Activated T-helper 1 cell treated with anti-CD3 and anti-CD28 coated beads, Interleukin-12 subunit alpha, Interleukin-12 subunit beta, Interleukin-2, Interleukin-4 antibody, amounts not matched to agents 30 ng/mL and 10 ng/mL and 1 ng/mL, durations not matched to agents 14 hours and 24 hours and 36 hours (primary cell): ENCODE data around the gene AGO3. TPM values are rescaled to one million over a fixed set of nuclear protein-coding genes. Genes with fewer than 3 reads are reported as not detected.

Source experiments
- DNase-seq: peaks from one replicate; pipeline ENCODE4 v3.0.0; 2021; ENCODE audit warnings: low spot score
- H3K27ac Mint-ChIP-seq: one replicate; pipeline ENCODE4 v1.8.0; 2021; ENCODE audit warnings: mild to moderate bottlenecking, mixed read lengths
- H3K27me3 Mint-ChIP-seq: one replicate; pipeline ENCODE4 v1.8.0; 2022; ENCODE audit warnings: mild to moderate bottlenecking, moderate library complexity, mixed read lengths; ENCODE audit not compliant: insufficient read depth
- H3K36me3 Mint-ChIP-seq: one replicate; pipeline ENCODE4 v1.8.0; 2021; ENCODE audit warnings: low read depth, mixed read lengths
- H3K4me1 Mint-ChIP-seq: one replicate; pipeline ENCODE4 v1.8.0; 2021; ENCODE audit warnings: low read depth, mixed read lengths
- H3K4me3 Mint-ChIP-seq: one replicate; pipeline ENCODE4 v1.8.0; 2021; ENCODE audit warnings: mild to moderate bottlenecking, moderate library complexity, mixed read lengths
- H3K9me3 Mint-ChIP-seq: one replicate; pipeline ENCODE4 v1.8.0; 2021; ENCODE audit warnings: mixed read lengths
- intact Hi-C: fragments of 100-400 bp; cut with micrococcal nuclease; formaldehyde crosslinking; loops from one replicate; pipeline ENCODE4 v1.15.1; 2024
- total RNA-seq: library from RNA; stranded (reverse); gene quantifications from 2 replicates; pipeline ENCODE4 v1.2.3, GENCODE V29; 2022

Gene AGO3
- total RNA-seq, 1 donor from 2014 or later, result 33.6 TPM

GRCh38 chr1:35893051-35893879 is 37.6 kb upstream of the AGO3 start:
- Mint-ChIP-seq H3K27ac (no peak overlapping the region), H3K27me3 (no peaks in the 10 kb centered on the region), H3K36me3 (peaks cover 27% of the 10 kb centered on the region)

DNA sequence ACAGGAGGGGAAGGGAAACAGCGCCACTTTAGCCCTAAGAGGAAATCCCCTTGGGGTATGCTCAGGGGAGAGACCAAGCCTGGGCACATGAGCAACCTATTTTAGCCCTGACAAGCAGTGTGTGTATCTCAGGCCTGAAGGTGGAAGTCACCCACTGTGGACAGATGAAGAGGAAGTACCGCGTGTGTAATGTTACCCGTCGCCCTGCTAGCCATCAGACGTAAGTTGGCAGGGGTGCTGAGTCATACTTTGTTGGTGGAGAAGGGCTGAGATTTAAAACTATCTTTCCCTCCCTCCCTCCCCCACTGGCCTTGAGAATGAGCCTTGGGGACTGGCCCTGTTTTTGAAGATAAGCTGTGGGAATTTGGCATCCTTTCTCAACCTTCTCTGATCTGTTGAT is 36.7 kb upstream of the AGO3 start:
- H3K9me3 Mint-ChIP-seq, result no peaks in the 10 kb centered on the region
- H3K4me1 Mint-ChIP-seq, result no peaks in the 10 kb centered on the region
- H3K4me3 Mint-ChIP-seq, result no peak overlapping the region
- H3K36me3 Mint-ChIP-seq, result peaks cover 26% of the 10 kb centered on the region
- no peak for DNase-seq
- no peak overlapping the region for H3K27ac Mint-ChIP-seq
- H3K27me3 Mint-ChIP-seq, result no peaks in the 10 kb centered on the region
- intact Hi-C loops, result no loop called here

More at GRCh38 chr1:35893051-35893879, 37.6 kb upstream of the AGO3 start:
- H3K4me1 Mint-ChIP-seq, result no peaks in the 10 kb centered on the region
- intact Hi-C loops, result no loop called here
- no peak for DNase-seq
- H3K9me3 Mint-ChIP-seq, result no peaks in the 10 kb centered on the region
- H3K4me3 Mint-ChIP-seq, result no peak overlapping the region

DNA sequence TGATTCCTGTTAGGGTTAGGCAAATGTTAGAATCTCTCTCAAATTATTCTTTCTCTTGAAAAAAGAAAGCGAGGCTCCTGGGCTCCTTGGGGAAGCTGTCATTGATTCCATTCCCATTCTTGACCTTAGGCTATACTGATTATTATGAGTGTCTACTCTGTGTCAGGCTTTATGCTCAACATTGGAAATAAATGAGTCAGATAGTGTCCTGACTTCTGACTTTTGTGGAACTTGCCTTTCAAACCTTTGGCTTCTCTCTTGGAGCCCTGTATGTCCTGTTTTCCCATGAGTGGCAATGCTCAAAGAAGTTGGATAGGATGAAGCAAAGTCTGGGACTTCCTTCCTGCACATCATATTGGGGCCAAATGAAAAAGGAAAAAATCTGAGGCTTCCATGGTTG is 36.2 kb upstream of the AGO3 start:
- Mint-ChIP-seq H3K4me1 (no peaks in the 10 kb centered on the region), H3K27me3 (no peaks in the 10 kb centered on the region), H3K27ac (no peak overlapping the region), H3K4me3 (no peak overlapping the region), H3K9me3 (no peaks in the 10 kb centered on the region), H3K36me3 (peaks cover 26% of the 10 kb centered on the region)
- no peak for DNase-seq
- intact Hi-C loops, result no loop called here

- DNase-seq, result no peak
- Mint-ChIP-seq H3K9me3 (no peaks in the 10 kb centered on the region), H3K4me1 (no peaks in the 10 kb centered on the region), H3K27ac (no peak overlapping the region), H3K27me3 (no peaks in the 10 kb centered on the region), H3K36me3 (peaks cover 22% of the 10 kb centered on the region), H3K4me3 (no peak overlapping the region)
- intact Hi-C loops, result no loop called here
Observed at GRCh38 chr1:35899941-35900340, 31.0 kb upstream of the AGO3 start.

DNA sequence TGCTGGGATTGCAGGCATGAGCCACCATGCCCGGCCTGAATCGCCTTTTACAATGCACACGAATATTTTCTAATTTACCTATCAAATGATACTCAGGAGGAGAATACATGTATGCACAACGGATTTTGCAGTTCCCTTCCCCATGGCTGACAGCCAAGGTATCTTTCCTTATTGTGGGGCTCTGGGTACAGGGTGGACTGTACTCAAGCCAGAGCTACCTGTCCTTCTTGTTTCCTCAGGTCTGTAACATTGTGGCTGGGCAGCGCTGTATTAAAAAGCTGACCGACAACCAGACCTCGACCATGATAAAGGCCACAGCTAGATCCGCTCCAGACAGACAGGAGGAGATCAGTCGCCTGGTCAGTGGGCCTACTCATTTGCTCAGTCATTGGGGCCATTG is 29.7 kb upstream of the AGO3 start:
- DNase-seq, result no peak
- H3K4me3 Mint-ChIP-seq, result no peak overlapping the region
- intact Hi-C loops, result no loop called here
- no peak overlapping the region for H3K27ac Mint-ChIP-seq
- no peaks in the 10 kb centered on the region for H3K27me3 Mint-ChIP-seq
- no peaks in the 10 kb centered on the region for H3K9me3 Mint-ChIP-seq
- H3K36me3 Mint-ChIP-seq, result peaks cover 22% of the 10 kb centered on the region
- no peaks in the 10 kb centered on the region for H3K4me1 Mint-ChIP-seq

DNA sequence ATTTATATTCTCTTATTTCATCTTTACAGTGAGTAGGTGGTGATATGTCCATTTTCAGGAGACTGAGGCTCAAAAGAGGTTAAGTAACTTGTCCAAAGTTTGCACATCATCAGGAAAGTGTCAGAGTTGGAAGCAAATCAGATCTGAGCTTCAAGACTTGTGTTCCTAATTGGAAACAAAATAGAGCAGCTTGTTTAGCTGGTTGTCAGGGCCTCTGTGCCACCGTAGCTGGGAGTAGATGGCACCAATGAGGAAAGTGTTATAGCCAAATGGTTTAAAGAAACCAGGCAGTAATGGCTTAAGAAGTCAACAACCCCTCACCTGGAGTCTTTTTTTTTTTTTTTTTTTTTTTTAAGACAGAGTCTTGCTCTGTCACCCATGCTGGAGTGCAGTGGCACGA is 28.2 kb upstream of the AGO3 start:
- H3K27me3 Mint-ChIP-seq, result no peaks in the 10 kb centered on the region
- intact Hi-C loops, result no loop called here
- H3K4me1 Mint-ChIP-seq, result no peaks in the 10 kb centered on the region
- no peak overlapping the region for H3K4me3 Mint-ChIP-seq
- peaks cover 21% of the 10 kb centered on the region for H3K36me3 Mint-ChIP-seq
- no peak for DNase-seq
- H3K27ac Mint-ChIP-seq, result no peak overlapping the region
- no peaks in the 10 kb centered on the region for H3K9me3 Mint-ChIP-seq

GRCh38 chr1:35914717-35915116 is 16.2 kb upstream of the AGO3 start:
- no peak for DNase-seq
- no peaks in the 10 kb centered on the region for H3K9me3 Mint-ChIP-seq
- H3K27ac Mint-ChIP-seq, result no peak overlapping the region
- H3K4me1 Mint-ChIP-seq, result no peaks in the 10 kb centered on the region
- H3K4me3 Mint-ChIP-seq, result no peak overlapping the region
- H3K36me3 Mint-ChIP-seq, result peaks cover 51% of the 10 kb centered on the region
- intact Hi-C loops, result no loop called here
- H3K27me3 Mint-ChIP-seq, result no peaks in the 10 kb centered on the region

GRCh38 chr1:35915693-35916092 is 15.2 kb upstream of the AGO3 start:
- no peak for DNase-seq
- intact Hi-C loops, result no loop called here
- no peaks in the 10 kb centered on the region for H3K4me1 Mint-ChIP-seq
- H3K27ac Mint-ChIP-seq, result no peak overlapping the region
- H3K27me3 Mint-ChIP-seq, result no peaks in the 10 kb centered on the region
- no peak overlapping the region for H3K4me3 Mint-ChIP-seq
- no peaks in the 10 kb centered on the region for H3K9me3 Mint-ChIP-seq
- H3K36me3 Mint-ChIP-seq, result peaks cover 60% of the 10 kb centered on the region

- Mint-ChIP-seq H3K27ac (no peak overlapping the region), H3K9me3 (no peaks in the 10 kb centered on the region), H3K27me3 (no peaks in the 10 kb centered on the region), H3K36me3 (peaks cover 25% of the 10 kb centered on the region), H3K4me1 (peaks cover 5% of the 10 kb centered on the region), H3K4me3 (no peak overlapping the region)
- no peak for DNase-seq
- intact Hi-C loops, result no loop called here
Observed at GRCh38 chr1:35923791-35924221, 7.1 kb upstream of the AGO3 start.

DNA sequence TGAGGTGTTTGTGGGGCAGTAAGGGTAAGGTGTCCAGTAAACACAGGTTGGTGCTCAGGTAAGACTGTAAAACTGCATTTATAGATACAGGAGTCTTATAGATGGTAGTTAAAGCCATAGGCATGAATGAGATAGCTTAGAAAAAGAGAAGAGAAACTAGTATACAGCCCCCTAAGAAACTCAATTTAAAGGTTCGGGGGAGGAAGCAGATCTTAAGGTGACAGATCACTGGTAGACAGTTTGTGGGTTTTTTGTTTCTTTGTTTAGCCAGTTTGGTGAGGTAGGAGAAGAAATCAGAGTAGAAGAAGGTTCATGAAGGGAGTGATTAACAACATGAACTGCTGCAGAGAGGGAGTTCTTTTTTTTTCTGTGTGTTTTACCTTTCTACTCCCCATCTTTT is 6.1 kb upstream of the AGO3 start:
- Mint-ChIP-seq H3K4me3 (no peak overlapping the region), H3K9me3 (no peaks in the 10 kb centered on the region), H3K27ac (no peak overlapping the region), H3K36me3 (peaks cover 21% of the 10 kb centered on the region), H3K4me1 (peaks cover 10% of the 10 kb centered on the region), H3K27me3 (no peaks in the 10 kb centered on the region)
- DNase-seq, result no peak
- intact Hi-C loops, result no loop called here

DNA sequence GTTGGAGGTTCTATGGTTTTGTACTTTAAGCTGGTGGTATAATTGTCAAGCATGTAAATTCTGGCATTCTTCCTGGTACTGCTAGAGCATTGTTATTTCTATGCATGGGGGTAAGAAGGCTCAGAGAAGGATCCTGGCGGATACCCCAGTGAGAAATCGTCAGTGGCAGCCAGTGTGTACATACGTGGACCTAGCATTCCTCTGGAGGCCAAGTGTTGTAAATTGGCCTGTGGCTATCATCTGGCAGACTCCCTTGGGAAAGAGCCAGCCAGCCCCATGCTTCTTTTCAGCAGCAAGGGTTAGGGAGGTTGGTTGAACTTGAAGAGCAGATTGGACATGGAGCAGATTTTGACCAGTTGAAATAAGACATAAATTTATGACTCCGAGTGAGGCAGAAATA is 5.2 kb upstream of the AGO3 start:
- no peak overlapping the region for H3K4me3 Mint-ChIP-seq
- no peaks in the 10 kb centered on the region for H3K9me3 Mint-ChIP-seq
- DNase-seq, result no peak
- H3K27ac Mint-ChIP-seq, result no peak overlapping the region
- H3K27me3 Mint-ChIP-seq, result no peaks in the 10 kb centered on the region
- H3K4me1 Mint-ChIP-seq, result peaks cover 15% of the 10 kb centered on the region
- intact Hi-C loops, result no loop called here
- peaks cover 12% of the 10 kb centered on the region for H3K36me3 Mint-ChIP-seq

DNA sequence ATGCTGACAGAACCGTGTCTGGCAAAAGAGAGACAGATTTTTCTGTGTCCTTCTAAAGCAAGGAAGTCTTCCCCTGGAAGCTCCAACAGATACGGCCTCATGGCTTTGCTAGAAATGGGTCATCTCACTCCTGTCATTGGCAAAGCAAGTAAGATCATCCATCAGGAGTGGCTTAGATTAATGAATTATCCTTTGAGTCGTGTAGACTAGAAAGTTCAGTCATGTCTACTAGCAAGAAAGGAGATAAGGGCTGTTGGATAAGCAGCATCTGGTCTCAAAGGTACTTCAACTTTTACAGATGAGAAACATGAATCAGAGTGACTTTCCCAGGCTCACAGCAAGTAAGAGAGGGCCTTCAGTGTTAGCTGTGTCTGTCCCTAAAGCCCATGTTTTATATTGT is 3.4 kb upstream of the AGO3 start:
- Mint-ChIP-seq H3K36me3 (peaks cover 4% of the 10 kb centered on the region), H3K27me3 (no peaks in the 10 kb centered on the region), H3K4me1 (peaks cover 26% of the 10 kb centered on the region), H3K27ac (no peak overlapping the region), H3K4me3 (no peak overlapping the region), H3K9me3 (no peaks in the 10 kb centered on the region)
- intact Hi-C loops, result no loop called here
- no peak for DNase-seq

- peaks cover 36% of the 10 kb centered on the region for H3K4me1 Mint-ChIP-seq
- intact Hi-C loops, result loop anchor here (5.0 to 10.0 kb wide), 8 partner anchors 123 to 898 kb away; partner anchors contain the start of genes AGO4, C1orf216, KIAA0319L and MRPS15
- peak overlapping the region; percentile 97 for H3K27ac Mint-ChIP-seq
- no peaks in the 10 kb centered on the region for H3K9me3 Mint-ChIP-seq
- peak; percentile 6 for DNase-seq
- peak overlapping the region; percentile 93 for H3K4me3 Mint-ChIP-seq
- H3K36me3 Mint-ChIP-seq, result peaks cover 4% of the 10 kb centered on the region
- H3K27me3 Mint-ChIP-seq, result no peaks in the 10 kb centered on the region
Observed at GRCh38 chr1:35929730-35930592, 944 bp upstream of the AGO3 start.
